HG03460 (cell line): ENCODE results near the gene TMEM218.

Experiments
- ATAC-seq: cut with Tn5 transposase; IDR thresholded peaks from one replicate; pipeline ENCODE4 v1.9.1; 2021; ENCODE audit not compliant: unreplicated experiment

The TMEM218 gene

GRCh38 chr11:125129316-125129993 lies 18.0 kb upstream of the TMEM218 start:
- ATAC-seq = no peak

- ATAC-seq = no peak
These were observed 17.0 kb upstream of the TMEM218 start for GRCh38 chr11:125128450-125128849.

- ATAC-seq = no peak
These were observed 13.2 kb upstream of the TMEM218 start for GRCh38 chr11:125124618-125124992.

GRCh38 chr11:125123947-125124617 lies 12.7 kb upstream of the TMEM218 start:
- no peak for ATAC-seq

- ATAC-seq = no peak
These were observed 11.9 kb upstream of the TMEM218 start for GRCh38 chr11:125123194-125123946.

GRCh38 chr11:125117429-125117828 lies 6.0 kb upstream of the TMEM218 start:
- ATAC-seq = no peak

- no peak for ATAC-seq
These were observed 3.1 kb upstream of the TMEM218 start for GRCh38 chr11:125114518-125114917.

GRCh38 chr11:125112208-125112604 lies 780 bp upstream of the TMEM218 start:
- ATAC-seq = no peak

- ATAC-seq = peak; percentile 1
These were observed 454 bp downstream of the TMEM218 start for GRCh38 chr11:125111001-125111342.

GRCh38 chr11:125110506-125110905 lies 920 bp downstream of the TMEM218 start:
- no peak for ATAC-seq

- ATAC-seq = no peak
These were observed 3.0 kb downstream of the TMEM218 start for GRCh38 chr11:125108469-125108868.

- no peak for ATAC-seq
These were observed 5.5 kb downstream of the TMEM218 start for GRCh38 chr11:125105926-125106325.

- no peak for ATAC-seq
These were observed 8.9 kb downstream of the TMEM218 start for GRCh38 chr11:125102510-125102909.

- no peak for ATAC-seq
These were observed 9.4 kb downstream of the TMEM218 start for GRCh38 chr11:125102025-125102424.

- ATAC-seq = no peak
These were observed 9.8 kb downstream of the TMEM218 start for GRCh38 chr11:125101596-125101995.

GRCh38 chr11:125100136-125100535 lies 11.3 kb downstream of the TMEM218 start:
- ATAC-seq = no peak

- ATAC-seq = no peak
These were observed 16.7 kb downstream of the TMEM218 start for GRCh38 chr11:125094731-125095130.

GRCh38 chr11:125093502-125093901 lies 17.9 kb downstream of the TMEM218 start:
- ATAC-seq = no peak

GRCh38 chr11:125092669-125093068 lies 18.8 kb downstream of the TMEM218 start:
- ATAC-seq = no peak

GRCh38 chr11:125091877-125092664 lies 19.4 kb downstream of the TMEM218 start:
- no peak for ATAC-seq

GRCh38 chr11:125091247-125091876 lies 20.1 kb downstream of the TMEM218 start:
- no peak for ATAC-seq
